Measurements from ENCODE around the gene SAMD3.

The SAMD3 gene

GRCh38 chr6:130189531-130190397 is 33.0 kb downstream of the SAMD3 start:
- Histone ChIP-seq H3K4me3 (IDR thresholded peaks at IDR 0.05; ENCODE audit: insufficient read depth, low read depth, low read length) (no peak overlapping the region), H3K4me1 (ENCODE audit: low read depth, poor library complexity, severe bottlenecking) (no peaks in the 10 kb centered on the region), H3K27ac (no peak overlapping the region), H4K20me1 (ENCODE audit: insufficient read depth) (no peaks in the 10 kb centered on the region), H3K27me3 (ENCODE audit: insufficient read depth, low read depth) (no peaks in the 10 kb centered on the region), H3K4me2 (no peak overlapping the region), H3K36me3 (ENCODE audit: insufficient read depth) (no peaks in the 10 kb centered on the region), H3K79me2 (ENCODE audit: insufficient read depth, low read depth) (no peaks in the 10 kb centered on the region), H3K9ac (no peak overlapping the region), H2AFZ (ENCODE audit: low read depth) (no peak overlapping the region)
- TF ChIP-seq CTCF (conservative IDR thresholded peaks at IDR 0.05; ENCODE audit: low read depth, low read length): no peak

- Histone ChIP-seq H3K4me3 (IDR thresholded peaks at IDR 0.05; ENCODE audit: insufficient read depth, low read depth, low read length) (no peak overlapping the region), H3K4me1 (ENCODE audit: low read depth, poor library complexity, severe bottlenecking) (no peaks in the 10 kb centered on the region), H3K36me3 (ENCODE audit: insufficient read depth) (no peaks in the 10 kb centered on the region), H3K27ac (no peak overlapping the region), H4K20me1 (ENCODE audit: insufficient read depth) (no peaks in the 10 kb centered on the region), H2AFZ (ENCODE audit: low read depth) (no peak overlapping the region), H3K79me2 (ENCODE audit: insufficient read depth, low read depth) (no peaks in the 10 kb centered on the region), H3K4me2 (no peak overlapping the region), H3K27me3 (ENCODE audit: insufficient read depth, low read depth) (no peaks in the 10 kb centered on the region), H3K9ac (no peak overlapping the region)
- TF ChIP-seq CTCF (conservative IDR thresholded peaks at IDR 0.05; ENCODE audit: low read depth, low read length): no peak
Measured at GRCh38 chr6:130188207-130188899, 34.4 kb downstream of the SAMD3 start.

DNA sequence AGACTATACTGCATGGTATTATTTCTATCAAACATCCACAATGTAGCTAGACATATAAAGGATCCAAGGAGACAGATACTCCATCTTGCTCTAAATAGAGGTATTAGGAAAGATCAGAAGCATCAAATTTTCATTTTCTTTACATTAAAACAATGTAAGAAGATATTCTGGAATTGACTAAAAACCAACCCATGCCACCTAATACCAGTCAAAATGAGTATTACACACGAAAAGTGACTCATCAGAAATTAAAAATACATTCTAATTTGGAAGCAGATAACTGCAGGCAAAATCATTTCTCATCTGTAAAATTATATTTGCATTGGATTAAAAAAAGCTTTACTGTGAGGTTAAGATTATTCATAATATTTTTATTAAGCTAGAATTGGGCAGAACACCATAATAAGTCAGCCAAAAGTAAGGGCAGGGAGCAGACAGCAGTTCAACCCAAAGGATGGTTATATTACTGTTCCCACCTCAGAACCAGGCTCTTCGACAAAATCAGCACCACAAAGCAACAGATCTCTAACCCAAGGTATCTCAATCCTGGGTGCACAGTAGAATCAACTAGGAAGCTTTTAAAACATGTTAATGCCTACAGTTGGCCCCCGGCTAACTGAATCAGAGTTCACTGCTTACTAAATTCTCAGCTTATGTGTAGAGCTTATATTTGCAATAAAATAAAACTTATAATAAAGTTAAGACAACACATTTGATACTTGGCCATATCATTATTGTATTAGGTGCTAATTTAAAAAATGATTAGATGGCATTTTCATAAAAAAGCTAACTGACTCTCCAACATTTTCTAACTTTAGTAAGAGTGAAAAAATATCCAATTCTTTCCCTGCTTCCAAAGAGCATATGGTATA is 35.2 kb downstream of the SAMD3 start:
- Histone ChIP-seq H3K79me2 (ENCODE audit: insufficient read depth, low read depth) (no peaks in the 10 kb centered on the region), H3K9ac (no peak overlapping the region), H3K27me3 (ENCODE audit: insufficient read depth, low read depth) (no peaks in the 10 kb centered on the region), H3K27ac (no peak overlapping the region), H3K4me1 (ENCODE audit: low read depth, poor library complexity, severe bottlenecking) (no peaks in the 10 kb centered on the region), H3K36me3 (ENCODE audit: insufficient read depth) (no peaks in the 10 kb centered on the region), H2AFZ (ENCODE audit: low read depth) (no peak overlapping the region), H3K4me2 (no peak overlapping the region), H4K20me1 (ENCODE audit: insufficient read depth) (no peaks in the 10 kb centered on the region), H3K4me3 (IDR thresholded peaks at IDR 0.05; ENCODE audit: insufficient read depth, low read depth, low read length) (no peak overlapping the region)
- TF ChIP-seq CTCF (conservative IDR thresholded peaks at IDR 0.05; ENCODE audit: low read depth, low read length): no peak

GRCh38 chr6:130185658-130186057 is 37.1 kb downstream of the SAMD3 start:
- Histone ChIP-seq H3K27me3 (ENCODE audit: insufficient read depth, low read depth) (no peaks in the 10 kb centered on the region), H3K27ac (no peak overlapping the region), H3K36me3 (ENCODE audit: insufficient read depth) (no peaks in the 10 kb centered on the region)

More at GRCh38 chr6:130185658-130186057, 37.1 kb downstream of the SAMD3 start:
- no peak overlapping the region for H3K4me3 ChIP-seq (IDR thresholded peaks at IDR 0.05; ENCODE audit: insufficient read depth, low read depth, low read length)
- H3K9ac ChIP-seq: no peak overlapping the region
- no peaks in the 10 kb centered on the region for H3K79me2 ChIP-seq (ENCODE audit: insufficient read depth, low read depth)
- no peak overlapping the region for H2AFZ ChIP-seq (ENCODE audit: low read depth)
- H3K4me1 ChIP-seq (ENCODE audit: low read depth, poor library complexity, severe bottlenecking): no peaks in the 10 kb centered on the region
- TF ChIP-seq CTCF (conservative IDR thresholded peaks at IDR 0.05; ENCODE audit: low read depth, low read length): no peak
- no peak overlapping the region for H3K4me2 ChIP-seq
- no peaks in the 10 kb centered on the region for H4K20me1 ChIP-seq (ENCODE audit: insufficient read depth)
